Keratinocyte (primary cell): ENCODE measurements around the gene GLRX5.

Experiments
- EZH2 ChIP-seq: IDR thresholded peaks from one replicate; pipeline ENCODE4 v1.6.1; 2012; ENCODE audit warnings: inconsistent platforms, mild to moderate bottlenecking, low read length, moderate library complexity
- TF ChIP-seq, protein P1 (sequence below), 3 experiments: IDR thresholded peaks in 1 of 3; conservative IDR thresholded peaks in 1 of 3; optimal IDR thresholded peaks in 1 of 3; 2 replicates in 2 of 3; 3 replicates in 1 of 3; pipeline versions ENCODE3 to v1.5.1; 2011; ENCODE audit warnings: low read length in 3 of 3, mild to moderate bottlenecking in 3 of 3, moderate library complexity in 2 of 3, control low read depth in 1 of 3, inconsistent platforms in 1 of 3; ENCODE audit not compliant: insufficient read depth in 2 of 3; ENCODE audit errors: extremely low read depth in 1 of 3

DNA sequence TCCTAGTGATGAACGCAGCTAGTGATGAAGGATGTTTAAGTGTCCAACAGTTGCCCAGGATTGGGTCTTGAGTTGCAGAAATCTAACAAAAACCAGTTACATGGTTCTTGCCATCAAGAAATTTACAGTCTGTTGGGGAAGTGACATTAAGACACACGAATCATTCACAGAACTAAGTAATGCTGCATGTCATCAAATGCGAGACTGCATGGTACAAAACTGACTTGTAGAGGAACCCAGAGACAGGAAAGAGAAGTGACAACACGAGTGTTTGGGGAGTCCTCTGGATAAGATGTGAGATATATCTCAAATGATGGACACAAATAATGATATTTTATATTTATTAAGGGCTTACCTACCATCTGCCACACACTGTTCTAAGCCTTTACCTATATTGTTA, 12.3 kb upstream of the GLRX5 start:
- TF ChIP-seq, protein P1, sequence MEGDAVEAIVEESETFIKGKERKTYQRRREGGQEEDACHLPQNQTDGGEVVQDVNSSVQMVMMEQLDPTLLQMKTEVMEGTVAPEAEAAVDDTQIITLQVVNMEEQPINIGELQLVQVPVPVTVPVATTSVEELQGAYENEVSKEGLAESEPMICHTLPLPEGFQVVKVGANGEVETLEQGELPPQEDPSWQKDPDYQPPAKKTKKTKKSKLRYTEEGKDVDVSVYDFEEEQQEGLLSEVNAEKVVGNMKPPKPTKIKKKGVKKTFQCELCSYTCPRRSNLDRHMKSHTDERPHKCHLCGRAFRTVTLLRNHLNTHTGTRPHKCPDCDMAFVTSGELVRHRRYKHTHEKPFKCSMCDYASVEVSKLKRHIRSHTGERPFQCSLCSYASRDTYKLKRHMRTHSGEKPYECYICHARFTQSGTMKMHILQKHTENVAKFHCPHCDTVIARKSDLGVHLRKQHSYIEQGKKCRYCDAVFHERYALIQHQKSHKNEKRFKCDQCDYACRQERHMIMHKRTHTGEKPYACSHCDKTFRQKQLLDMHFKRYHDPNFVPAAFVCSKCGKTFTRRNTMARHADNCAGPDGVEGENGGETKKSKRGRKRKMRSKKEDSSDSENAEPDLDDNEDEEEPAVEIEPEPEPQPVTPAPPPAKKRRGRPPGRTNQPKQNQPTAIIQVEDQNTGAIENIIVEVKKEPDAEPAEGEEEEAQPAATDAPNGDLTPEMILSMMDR (optimal IDR thresholded peaks at IDR 0.05 in 1 of 3, IDR thresholded peaks at IDR 0.05 in 1 of 3, conservative IDR thresholded peaks at IDR 0.05 in 1 of 3; ENCODE audit: extremely low read depth in 1 of 3, insufficient read depth in 2 of 3, low read length in 3 of 3) = no peak
- TF ChIP-seq EZH2 = no peak
